NCI-H1092 (cell line): ENCODE results near the gene C4BPB.

Source experiments
- DNase-seq: peaks from one replicate; lab custom pipeline; 2025; lab: John Stamatoyannopoulos, UW

Gene C4BPB

DNA sequence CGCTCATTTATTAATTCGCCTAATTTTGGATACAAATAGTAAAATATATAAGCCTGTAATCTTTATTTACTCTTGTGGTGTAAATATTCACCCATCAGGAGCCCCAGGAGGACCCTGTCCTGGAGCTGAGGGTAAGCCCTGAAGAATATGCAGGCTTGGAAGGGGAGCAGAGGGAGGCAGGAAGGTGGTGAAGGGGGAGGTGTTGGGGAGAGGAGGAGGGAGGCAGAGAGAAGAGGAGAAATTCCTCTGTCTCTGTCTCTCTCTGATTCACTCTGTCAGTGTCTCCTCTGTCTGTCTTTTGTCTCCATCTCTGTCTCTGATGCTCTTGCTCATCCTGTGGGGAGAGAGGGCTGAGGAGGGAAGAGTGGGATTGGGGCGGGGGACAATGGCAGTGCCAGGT, 2.8 kb upstream of the C4BPB start:
- no peak for DNase-seq

DNA sequence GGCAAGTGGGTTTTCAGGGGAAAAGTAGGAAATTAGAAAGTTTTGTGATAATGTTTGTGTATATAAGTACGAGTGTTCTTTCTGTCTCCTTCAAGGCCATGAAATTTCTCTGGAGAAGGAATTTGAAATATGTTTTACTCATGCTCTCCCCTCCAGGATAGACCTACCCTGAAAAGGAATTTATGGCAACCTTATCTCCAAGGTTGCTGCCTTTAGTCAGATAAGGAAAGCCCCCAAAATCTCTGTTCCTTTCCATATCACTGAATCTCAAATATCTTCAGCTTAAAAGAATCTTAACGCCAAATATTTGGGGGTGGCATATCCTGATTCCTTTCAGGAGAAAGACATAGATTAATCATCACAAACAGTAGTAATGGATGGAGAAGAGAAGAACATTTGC, 499 bp upstream of the C4BPB start:
- no peak for DNase-seq

DNA sequence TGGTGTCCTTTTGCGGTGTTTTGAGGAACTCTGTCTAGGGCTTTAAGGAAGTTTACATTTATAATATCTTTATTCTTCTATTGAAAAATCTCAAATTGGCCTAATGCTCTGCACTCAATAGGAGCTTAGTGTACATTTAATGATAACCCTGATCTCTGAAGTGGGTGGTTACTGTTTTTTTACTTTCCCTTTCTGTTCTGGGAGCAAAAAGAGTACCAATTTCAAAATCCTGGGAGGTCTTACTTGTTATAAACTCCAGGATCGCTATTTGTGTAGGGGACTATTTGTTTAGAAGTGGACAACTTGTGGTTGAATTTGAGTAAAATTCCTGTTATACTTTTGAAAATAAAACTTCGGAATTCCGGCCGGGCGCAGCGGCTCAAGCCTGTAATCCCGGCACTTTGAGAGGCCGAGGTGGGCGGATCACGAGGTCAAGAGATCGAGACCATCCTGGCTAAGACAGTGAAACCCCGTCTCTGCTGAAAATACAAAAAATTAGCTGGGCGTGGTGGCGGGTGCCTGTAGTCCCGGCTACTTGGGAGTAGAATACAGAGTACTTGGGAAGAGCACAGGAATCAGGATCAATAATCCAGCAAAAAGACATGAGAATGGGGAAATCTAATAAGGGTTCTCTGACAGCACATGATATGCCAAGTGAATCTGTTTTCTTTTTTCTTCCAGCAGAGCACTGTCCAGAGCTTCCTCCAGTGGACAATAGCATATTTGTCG, 1.1 kb downstream of the C4BPB start:
- DNase-seq, result no peak

DNA sequence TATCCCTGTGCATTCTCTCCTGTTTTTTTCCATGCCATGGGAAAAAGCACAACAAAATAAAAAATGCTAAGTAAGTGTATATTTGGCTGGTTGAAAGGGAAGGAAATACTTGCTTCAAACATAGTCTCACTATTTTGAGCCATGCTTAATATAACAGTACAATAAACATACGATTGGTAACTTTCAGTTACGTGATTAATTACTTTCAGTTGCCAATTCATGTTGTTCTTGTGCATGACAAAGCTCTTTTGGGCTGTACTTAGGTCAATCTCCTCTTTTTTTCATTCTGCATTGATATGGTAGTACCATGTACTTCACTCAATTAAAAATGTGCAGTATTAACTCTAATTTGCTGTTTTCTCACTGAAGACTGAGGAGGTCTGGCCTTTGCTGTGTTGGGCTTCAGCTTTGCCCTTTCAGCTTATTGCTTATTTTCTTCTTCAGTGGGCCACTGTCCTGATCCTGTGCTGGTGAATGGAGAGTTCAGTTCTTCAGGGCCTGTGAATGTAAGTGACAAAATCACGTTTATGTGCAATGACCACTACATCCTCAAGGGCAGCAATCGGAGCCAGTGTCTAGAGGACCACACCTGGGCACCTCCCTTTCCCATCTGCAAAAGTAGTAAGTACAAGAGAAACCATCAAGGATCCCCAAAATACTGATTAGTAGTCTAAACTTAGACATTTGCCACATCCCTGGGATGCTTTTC, 2.7 kb downstream of the C4BPB start:
- DNase-seq, result no peak

DNA sequence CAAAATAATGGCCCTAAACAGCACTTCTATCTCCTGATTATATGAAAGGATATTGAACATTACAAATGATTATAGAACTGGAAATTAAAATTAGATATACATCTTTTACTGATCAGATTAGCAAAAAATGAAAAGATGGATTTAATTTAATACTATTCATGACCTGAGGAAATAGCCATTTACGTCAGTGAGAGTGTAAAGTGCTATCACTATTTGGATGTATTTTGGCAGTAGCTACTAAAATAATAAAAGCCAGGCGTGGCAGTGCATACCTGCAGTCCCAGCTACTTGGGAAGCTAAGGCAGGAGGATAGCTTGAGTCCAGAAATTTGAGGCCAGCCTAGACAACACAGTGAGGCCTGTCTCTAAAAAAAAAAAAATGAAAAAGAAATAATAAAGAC, 5.3 kb downstream of the C4BPB start:
- no peak for DNase-seq

DNA sequence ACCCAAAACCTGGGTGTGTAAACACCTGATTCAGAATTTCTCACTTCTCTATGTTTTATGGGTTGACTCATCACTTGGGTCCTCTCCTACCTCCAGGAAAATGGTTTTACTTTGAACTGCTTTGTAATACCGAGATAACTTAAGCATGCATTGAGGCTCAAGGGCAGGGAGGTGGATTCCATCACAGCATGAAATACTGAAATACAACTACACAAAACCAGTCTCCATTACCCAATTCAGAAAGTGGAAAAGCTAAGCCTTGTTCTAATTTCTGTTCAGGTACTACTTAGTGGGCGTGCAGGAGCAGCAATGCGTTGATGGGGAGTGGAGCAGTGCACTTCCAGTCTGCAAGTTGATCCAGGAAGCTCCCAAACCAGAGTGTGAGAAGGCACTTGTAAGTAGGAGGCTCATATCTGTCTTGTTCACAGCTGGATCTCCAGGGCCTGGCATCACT, 9.2 kb downstream of the C4BPB start:
- no peak for DNase-seq

DNA sequence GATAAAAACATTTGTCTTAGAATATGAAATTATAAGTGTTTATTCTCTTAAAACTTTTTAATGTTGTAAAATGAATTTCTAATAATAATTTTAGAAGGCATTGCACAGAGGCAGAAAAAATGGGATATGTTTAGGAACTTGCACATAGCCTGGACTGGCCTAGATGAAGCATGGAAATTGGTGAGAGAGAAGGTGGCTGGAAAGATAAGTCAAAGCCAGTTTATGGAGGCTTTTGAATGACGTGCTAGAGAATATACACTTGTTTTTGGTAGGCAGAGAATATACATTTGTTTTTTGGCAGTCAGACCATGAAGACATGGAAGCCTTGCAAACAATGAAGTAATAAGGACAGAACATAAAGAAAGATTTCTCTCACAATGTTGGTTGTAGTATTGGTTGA, 13.1 kb downstream of the C4BPB start:
- no peak for DNase-seq

DNA sequence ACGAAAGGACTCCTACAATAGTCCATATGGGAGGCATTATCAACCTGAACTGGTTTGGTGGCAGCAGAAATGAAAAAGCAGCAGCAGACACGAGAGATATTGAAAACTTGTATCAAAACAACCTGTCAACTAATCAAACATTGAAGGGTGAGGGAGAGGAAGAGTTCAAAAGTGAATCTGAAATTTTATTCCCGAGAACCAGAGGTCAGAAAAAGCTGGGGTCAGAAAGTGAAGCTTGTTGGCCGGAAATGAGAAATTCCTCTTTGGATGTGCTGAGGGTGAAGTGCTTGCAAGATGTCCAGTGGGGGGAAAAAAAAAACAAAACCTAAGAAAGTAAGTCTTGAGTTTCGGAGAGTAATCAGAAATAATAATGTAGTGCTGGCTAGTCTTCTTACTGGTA, 13.5 kb downstream of the C4BPB start:
- no peak for DNase-seq

DNA sequence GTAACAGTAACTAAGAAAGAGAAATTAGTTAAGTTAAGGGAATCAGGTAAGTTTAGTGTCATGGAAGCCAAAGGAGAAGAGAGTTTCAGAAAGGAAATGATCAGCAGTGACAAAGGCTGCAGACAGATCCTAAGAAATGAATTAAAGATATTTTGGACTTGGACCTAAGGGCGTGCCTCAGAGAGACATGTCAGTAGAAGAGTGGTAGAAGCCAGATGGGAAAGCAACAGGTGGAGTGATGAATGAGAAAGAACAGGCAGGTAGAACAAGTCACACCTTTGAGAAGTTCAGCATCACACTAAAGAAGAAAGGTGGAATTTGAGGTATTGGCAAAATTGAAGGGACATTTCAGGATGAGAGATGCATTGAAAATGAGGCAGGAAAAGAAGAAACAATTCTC, 14.0 kb downstream of the C4BPB start:
- no peak for DNase-seq

DNA sequence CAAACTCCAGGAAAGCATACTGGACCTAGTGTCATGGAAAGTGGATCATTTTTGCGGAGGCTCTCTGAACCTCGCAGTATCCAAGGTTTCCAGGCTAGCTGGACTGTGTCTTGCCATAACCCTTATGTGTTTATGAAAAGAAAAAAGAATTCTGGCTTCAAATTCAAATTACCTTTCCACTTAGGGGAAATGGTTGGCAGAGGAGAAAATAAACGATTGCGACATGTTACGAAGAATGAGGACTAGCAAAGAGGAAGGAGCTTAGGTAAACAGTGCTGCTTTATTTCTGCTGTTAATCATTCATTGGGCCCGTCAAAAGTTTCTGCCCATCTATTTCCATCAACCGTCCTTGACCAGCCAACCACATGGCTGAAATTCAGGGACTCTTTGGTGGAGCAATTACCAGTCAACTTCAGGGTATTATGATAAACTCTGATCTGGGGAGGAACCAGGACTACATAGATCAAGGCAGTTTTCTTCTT, 15.3 kb downstream of the C4BPB start, which contains the start of gene C4BPA:
TSS of gene C4BPA (plus strand) at position 342 of the 482 bp plus-strand sequence. CDS start 8,793 bp downstream, outside the sequence.
- no peak for DNase-seq

DNA sequence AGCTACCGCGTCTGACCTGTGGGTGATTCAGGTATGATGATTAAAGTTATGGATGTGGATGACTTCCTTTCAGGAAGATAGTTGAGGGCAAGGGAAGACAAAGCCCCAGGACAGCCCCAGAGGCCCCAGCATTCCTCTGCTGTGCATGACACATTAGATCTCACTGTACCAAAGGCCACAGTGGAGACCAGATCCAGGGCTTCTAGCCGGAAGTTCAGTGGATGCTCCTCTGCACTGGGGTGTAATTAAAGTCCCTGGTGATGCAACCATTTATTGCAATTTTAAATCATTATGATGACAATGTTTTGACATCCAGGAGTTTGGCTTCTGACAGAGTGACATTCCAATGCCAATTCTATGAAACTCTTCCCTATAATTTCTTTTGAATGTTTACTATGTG, 20.3 kb downstream of the C4BPB start:
- DNase-seq, result no peak

DNA sequence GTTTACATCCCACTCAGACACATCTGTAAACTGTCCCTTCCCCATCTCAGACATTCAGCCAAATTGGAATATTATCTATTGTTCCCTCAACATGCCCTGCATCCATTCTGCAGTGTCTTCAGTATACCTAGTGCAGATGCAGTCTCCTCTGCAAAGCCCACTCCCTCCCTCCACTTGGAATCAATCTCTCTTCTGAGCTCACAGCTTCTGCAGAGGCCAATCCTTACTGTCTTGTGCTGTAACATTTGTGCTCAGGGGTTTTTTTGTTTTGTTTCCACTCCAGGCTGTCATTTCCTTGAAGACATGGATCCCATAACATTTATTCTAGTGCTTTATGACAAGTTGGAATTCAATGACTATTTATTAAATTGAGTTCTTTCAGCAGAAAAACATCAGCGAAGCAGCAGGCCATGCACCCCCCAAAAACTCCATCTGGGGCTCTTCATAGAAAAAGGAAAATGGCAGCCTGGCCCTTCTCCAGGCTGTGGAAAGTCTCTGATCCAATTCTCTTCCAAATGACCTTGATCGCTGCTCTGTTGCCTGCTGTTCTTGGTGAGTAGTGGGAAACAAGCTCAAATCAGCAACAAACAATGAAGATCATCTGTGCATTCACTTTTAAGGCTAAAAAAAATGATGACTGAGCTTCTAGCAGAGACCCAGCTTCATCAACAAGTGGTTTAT, 24.1 kb downstream of the C4BPB start:
- no peak for DNase-seq

DNA sequence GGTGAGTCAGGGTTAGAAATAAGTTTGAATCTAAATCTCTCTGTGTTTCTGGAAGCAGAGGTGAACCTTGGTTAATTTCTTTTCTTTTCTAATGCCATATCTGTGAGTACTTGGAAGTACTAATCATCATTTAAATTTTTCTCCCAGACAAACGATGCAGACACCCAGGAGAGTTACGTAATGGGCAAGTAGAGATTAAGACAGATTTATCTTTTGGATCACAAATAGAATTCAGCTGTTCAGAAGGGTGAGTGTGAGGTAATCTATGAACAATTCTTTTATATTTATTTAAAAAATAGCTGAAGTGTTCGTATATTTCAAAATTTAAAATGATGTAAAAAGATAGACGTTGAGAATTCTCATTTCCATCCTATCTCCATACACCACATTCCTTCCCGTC, 26.6 kb downstream of the C4BPB start:
- no peak for DNase-seq

DNA sequence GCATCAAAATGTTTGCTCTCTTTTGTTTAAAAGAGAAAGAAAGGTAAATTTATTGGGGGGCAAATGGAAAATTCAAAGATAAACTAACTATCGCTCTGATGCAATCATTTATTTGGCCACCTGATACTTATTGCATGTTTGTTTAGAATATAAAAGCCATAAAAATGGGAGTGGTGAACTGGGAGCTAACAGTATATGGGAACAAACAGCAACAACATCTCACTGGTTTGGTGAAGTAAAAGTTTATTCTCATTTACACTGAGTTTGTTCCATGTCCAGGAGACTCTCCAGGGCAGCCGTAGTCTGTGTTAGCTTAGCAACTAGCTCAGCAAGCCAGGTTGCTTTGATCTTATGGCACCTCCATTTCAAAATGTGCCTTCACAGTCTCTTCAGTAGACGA, 35.7 kb downstream of the C4BPB start:
- no peak for DNase-seq

DNA sequence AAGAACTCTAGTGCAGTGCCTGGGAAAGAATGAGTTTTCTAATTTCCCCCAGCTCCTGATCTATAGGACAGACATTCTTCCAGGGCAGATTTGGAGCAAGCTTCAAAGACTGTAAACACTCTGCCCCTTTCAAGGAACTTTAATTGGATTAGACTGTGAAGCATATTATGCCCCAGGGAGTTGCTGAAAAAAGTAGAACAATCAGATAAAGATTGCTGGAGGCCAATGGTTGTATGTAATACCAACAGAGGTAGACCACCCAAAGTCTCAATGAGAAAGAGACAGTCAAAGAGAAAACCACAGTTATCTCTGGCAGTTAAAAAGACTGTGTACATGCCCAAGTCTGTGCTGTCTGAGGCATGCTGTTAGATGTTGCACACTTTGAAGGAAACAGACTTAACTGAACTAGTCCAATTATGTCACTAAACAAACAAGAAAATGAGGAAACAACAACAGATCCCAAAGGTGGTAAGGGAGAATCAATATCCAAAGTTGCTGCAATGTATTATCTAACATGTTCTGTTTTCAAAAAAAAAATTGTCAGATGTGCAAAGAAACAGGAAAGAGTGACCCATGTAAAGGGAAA, 39.8 kb downstream of the C4BPB start:
- no peak for DNase-seq

DNA sequence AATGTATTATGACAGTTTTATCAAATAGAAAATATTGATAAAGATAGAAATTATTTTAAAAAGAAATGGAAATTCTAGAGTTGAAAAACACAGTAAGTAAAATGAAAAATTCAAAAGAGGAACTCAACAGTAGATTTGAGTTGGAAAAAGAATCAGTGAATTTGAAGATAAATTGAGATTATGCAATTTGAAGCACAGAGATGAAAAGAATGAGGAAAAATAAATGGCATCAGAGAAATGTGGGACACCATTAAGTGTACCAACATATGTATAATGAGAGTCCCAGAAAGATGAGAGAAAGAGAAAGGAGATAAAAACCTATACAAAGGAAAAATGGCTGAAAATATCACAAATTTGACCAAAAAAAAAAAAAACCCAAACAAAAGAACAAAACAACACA, 40.4 kb downstream of the C4BPB start:
- no peak for DNase-seq

DNA sequence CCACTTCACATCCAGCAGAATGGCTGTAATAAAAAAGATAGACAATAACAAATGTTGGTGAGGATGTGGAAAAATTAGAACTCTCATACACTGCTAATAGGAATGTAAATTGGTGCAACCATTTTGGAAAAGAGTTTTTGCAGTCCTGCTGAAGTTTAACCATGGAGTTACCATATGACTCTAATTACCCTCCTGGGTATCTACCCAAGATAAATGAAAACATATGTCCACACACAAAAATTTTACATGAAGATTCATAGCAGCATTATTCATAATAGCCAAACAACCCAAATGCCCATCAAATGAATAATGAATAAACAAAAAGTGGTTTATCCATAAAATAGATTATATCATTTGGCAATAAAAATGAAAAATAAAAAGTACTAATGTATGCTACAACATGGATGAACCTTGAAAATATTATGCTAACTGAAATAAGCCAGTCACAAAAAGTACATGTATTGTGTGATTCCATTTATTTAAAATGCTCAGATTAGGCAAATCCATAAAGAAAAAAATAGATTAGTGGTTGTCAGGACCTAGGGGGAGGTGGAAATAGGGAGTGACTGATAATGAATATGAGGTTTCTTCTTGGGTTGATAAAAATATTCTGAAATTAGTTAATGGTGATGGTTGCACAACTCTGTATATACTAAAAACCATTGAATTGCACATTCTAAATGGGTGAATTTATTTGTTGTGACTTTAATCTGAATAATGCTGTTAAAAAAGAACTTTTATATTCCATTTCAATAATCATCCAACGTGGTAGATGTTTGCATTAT, 41.8 kb downstream of the C4BPB start:
- no peak for DNase-seq

DNA sequence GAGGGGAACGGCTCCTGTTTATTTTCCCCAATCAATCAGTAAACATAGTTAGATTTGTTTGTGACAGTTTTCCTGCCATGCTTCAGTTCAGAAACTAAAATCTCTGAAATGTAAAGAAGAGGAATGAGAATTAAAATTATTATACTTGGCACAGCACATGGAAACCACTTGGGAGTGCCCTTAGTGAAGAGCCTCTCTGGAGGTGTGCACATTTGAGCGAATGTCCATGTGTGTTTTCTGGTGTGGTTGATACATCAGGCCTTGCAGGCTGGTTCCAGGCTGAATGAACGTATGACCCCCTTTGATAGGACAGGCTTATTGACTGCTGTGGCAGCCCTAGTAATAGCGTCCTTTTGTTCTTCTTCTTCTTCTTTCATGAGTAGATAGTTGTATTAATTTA, 42.5 kb downstream of the C4BPB start:
- DNase-seq, result no peak

DNA sequence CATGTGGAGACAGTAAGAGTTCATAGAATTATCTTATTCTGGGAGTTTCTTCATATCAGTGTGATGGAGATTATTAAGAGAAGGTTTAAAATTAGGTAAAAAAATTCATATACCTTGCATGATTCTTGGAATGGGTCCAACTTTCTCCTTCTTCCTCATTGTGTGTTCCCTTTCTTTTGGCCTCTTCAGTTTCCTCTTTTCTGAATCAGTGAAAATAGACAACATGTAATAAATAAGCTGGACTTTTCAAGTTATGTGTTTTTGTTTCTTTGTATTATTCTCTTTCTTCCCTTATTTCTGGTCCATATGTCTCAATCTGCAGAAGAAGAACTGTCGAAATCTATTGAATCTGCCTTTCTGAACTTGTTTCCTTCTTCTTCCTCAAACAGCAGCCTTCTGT, 45.9 kb downstream of the C4BPB start:
- no peak for DNase-seq

DNA sequence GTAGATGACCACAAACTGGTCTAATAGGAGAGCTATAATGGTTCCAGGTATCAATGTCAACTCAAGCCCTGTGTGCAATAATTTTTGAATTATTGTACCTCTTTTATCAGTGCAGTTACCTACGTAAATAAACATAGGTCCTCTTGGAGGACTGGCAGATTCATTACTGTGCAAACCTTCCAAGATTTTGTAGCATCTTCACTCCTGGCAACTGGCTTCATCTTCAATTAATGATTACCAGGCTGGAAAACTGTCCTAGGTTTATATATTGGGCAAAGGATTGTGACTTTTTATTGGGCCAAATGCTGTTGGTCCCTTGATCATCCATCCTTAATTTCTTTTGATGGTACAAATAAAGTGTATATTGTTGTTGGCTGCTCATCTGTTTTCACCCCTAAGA, 51.0 kb downstream of the C4BPB start:
- no peak for DNase-seq

DNA sequence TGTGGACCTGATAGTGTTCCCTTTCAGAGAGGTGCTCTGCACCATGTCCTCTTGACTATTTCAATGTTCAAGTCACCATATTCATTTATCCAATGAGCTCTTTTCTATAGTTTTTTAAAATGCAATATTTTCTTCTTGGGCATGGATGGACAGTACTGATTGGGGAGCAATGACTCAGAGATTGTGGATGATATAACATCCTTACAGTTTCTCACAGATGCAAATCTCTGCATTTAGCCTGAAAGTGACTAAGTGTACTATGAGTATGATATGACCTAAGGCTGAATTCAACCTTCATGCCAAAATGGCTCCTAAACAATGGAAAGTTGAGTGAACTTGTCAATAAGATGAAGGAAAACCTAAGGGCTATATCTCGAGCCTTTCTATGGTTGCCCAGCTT, 51.9 kb downstream of the C4BPB start:
- DNase-seq, result no peak
